Measurements from ENCODE around the gene KRTAP12-2. TPM values are rescaled to one million over a fixed set of nuclear protein-coding genes. Genes with fewer than 3 reads are reported as not detected.

Gene KRTAP12-2
- polyA plus RNA-seq, 1 donor (not counting 4 experiments of a cell fraction or from before 2014, with no cell fraction given), result not detected

DNA sequence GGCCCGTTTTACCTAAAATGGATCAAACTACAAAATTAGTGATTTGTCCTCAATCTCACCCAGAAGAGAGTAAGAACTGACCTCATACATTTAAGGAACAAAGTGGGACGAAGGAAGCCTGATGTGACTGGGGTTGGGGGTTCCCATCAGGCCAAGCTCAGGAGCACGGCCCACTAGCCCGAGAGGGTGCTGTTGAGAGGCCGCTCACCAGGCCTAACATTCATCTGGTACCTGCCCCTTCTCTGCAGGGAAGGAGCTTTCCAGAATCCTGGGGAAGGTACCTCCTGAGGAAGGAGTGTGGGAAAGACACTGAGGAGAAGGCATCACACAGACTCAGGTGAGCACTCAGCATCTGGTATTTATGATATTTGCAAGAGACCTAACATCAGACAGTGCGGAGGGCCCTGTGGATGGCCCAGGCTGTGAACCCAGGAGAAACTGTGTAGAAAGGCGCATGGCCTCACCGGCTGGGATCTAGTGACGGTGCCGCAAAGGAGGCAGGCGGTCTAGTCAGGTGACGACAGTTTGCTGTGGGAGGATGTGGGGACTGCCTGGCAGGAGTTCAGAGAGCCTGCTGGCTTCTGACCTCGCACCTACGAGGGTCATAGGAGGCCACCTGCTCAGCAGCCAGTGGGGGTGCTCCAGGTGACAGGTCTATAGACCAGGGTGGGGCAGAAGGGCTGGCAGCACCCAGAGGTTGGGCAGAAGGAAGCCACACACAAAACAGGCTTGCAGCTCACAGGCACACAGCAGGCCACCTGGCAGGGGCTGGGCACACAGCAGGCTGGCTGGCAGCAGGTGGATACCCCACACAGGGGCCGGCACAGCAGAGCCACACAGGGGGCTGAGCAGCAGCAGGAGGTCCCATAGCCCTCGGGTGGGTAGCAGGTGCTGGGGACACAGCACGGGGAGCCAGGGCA, 12.8 kb downstream of the KRTAP12-2 start:
- no peaks in the 10 kb centered on the region for H4K20me1 ChIP-seq (ENCODE audit: control insufficient read depth, extremely low read depth, insufficient read depth, low read length)
- H3K79me2 ChIP-seq (ENCODE audit: control insufficient read depth, insufficient read depth, low read length), result no peaks in the 10 kb centered on the region
- FAIRE-seq (no peak), DNase-seq (ENCODE audit: low read depth, low spot score) (no peak)
- H2AFZ ChIP-seq (ENCODE audit: control insufficient read depth, low read length), result no peak overlapping the region
- dilution Hi-C loops (cut with MboI; ENCODE audit: extremely low pct_ligation_motif_present, low sequenced_read_pairs), result no loop called here
- no peaks in the 10 kb centered on the region for H3K9me1 ChIP-seq (ENCODE audit: control insufficient read depth, extremely low read depth, insufficient read depth, low read length)
- H3K27ac ChIP-seq (ENCODE audit: control insufficient read depth, insufficient read depth, low read length), result no peak overlapping the region
- H3K9ac ChIP-seq (ENCODE audit: control insufficient read depth, extremely low read depth, insufficient read depth, low read length), result no peak overlapping the region
- no peaks in the 10 kb centered on the region for H3K27me3 ChIP-seq (ENCODE audit: control insufficient read depth, extremely low read depth, insufficient read depth, low read length)
- H3K9me3 ChIP-seq (ENCODE audit: control insufficient read depth, low read depth, low read length), result no peaks in the 10 kb centered on the region
- H3K4me3 ChIP-seq (ENCODE audit: control insufficient read depth in 2 of 3, extremely low read depth in 1 of 3, insufficient read depth in 2 of 3, low read depth in 1 of 3, low read length in 3 of 3), result no peak overlapping the region
- no peak for TF ChIP-seq EZH2 (IDR thresholded peaks at IDR 0.05; ENCODE audit: low read length)
- TF ChIP-seq, protein P1, sequence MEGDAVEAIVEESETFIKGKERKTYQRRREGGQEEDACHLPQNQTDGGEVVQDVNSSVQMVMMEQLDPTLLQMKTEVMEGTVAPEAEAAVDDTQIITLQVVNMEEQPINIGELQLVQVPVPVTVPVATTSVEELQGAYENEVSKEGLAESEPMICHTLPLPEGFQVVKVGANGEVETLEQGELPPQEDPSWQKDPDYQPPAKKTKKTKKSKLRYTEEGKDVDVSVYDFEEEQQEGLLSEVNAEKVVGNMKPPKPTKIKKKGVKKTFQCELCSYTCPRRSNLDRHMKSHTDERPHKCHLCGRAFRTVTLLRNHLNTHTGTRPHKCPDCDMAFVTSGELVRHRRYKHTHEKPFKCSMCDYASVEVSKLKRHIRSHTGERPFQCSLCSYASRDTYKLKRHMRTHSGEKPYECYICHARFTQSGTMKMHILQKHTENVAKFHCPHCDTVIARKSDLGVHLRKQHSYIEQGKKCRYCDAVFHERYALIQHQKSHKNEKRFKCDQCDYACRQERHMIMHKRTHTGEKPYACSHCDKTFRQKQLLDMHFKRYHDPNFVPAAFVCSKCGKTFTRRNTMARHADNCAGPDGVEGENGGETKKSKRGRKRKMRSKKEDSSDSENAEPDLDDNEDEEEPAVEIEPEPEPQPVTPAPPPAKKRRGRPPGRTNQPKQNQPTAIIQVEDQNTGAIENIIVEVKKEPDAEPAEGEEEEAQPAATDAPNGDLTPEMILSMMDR (optimal IDR thresholded peaks at IDR 0.05 in 1 of 3, IDR thresholded peaks at IDR 0.05 in 1 of 3, conservative IDR thresholded peaks at IDR 0.05 in 1 of 3; ENCODE audit: extremely low read depth in 1 of 3, insufficient read depth in 2 of 3, low read length in 3 of 3), result no peak
- no peaks in the 10 kb centered on the region for H3K36me3 ChIP-seq (ENCODE audit: control insufficient read depth in 2 of 2, extremely low read depth in 1 of 2, insufficient read depth in 2 of 2, low read length in 2 of 2)
- H3K4me2 ChIP-seq (ENCODE audit: control insufficient read depth, extremely low read depth, insufficient read depth, low read depth, low read length), result no peak overlapping the region
- no peaks in the 10 kb centered on the region for H3K4me1 ChIP-seq (ENCODE audit: control insufficient read depth, extremely low read depth, insufficient read depth, low read length)

- H3K4me2 ChIP-seq (ENCODE audit: control insufficient read depth, extremely low read depth, insufficient read depth, low read depth, low read length), result no peak overlapping the region
- no peaks in the 10 kb centered on the region for H3K9me3 ChIP-seq (ENCODE audit: control insufficient read depth, low read depth, low read length)
Observed at GRCh38 chr21:44653123-44653522, 13.6 kb downstream of the KRTAP12-2 start.

More at GRCh38 chr21:44653123-44653522, 13.6 kb downstream of the KRTAP12-2 start:
- H2AFZ ChIP-seq (ENCODE audit: control insufficient read depth, low read length), result no peak overlapping the region
- FAIRE-seq (no peak), DNase-seq (ENCODE audit: low read depth, low spot score) (no peak)
- no peak overlapping the region for H3K9ac ChIP-seq (ENCODE audit: control insufficient read depth, extremely low read depth, insufficient read depth, low read length)
- H3K36me3 ChIP-seq (ENCODE audit: control insufficient read depth in 2 of 2, extremely low read depth in 1 of 2, insufficient read depth in 2 of 2, low read length in 2 of 2), result no peaks in the 10 kb centered on the region
- no peaks in the 10 kb centered on the region for H3K4me1 ChIP-seq (ENCODE audit: control insufficient read depth, extremely low read depth, insufficient read depth, low read length)
- H3K4me3 ChIP-seq (ENCODE audit: control insufficient read depth in 2 of 3, extremely low read depth in 1 of 3, insufficient read depth in 2 of 3, low read depth in 1 of 3, low read length in 3 of 3), result no peak overlapping the region
- TF ChIP-seq EZH2 (IDR thresholded peaks at IDR 0.05; ENCODE audit: low read length), result no peak
- TF ChIP-seq, protein P1 (optimal IDR thresholded peaks at IDR 0.05 in 1 of 3, IDR thresholded peaks at IDR 0.05 in 1 of 3, conservative IDR thresholded peaks at IDR 0.05 in 1 of 3; ENCODE audit: extremely low read depth in 1 of 3, insufficient read depth in 2 of 3, low read length in 3 of 3), result no peak
- H3K9me1 ChIP-seq (ENCODE audit: control insufficient read depth, extremely low read depth, insufficient read depth, low read length), result no peaks in the 10 kb centered on the region
- no peaks in the 10 kb centered on the region for H3K27me3 ChIP-seq (ENCODE audit: control insufficient read depth, extremely low read depth, insufficient read depth, low read length)
- no peak overlapping the region for H3K27ac ChIP-seq (ENCODE audit: control insufficient read depth, insufficient read depth, low read length)
- dilution Hi-C loops (cut with MboI; ENCODE audit: extremely low pct_ligation_motif_present, low sequenced_read_pairs), result no loop called here
- no peaks in the 10 kb centered on the region for H3K79me2 ChIP-seq (ENCODE audit: control insufficient read depth, insufficient read depth, low read length)
- no peaks in the 10 kb centered on the region for H4K20me1 ChIP-seq (ENCODE audit: control insufficient read depth, extremely low read depth, insufficient read depth, low read length)
